Endothelial cell of umbilical vein (primary cell): ENCODE data around the gene SIM1.

ENCODE experiments used
- CTCF ChIP-seq, 2 donors: IDR thresholded peaks; 1 replicate in 1 of 2; 2 replicates in 1 of 2; pipeline ENCODE4 v1.5.1; 2011; ENCODE audit warnings: low read length in 2 of 2, mild to moderate bottlenecking in 2 of 2, moderate library complexity in 2 of 2, control low read depth in 1 of 2, inconsistent platforms in 1 of 2, low read depth in 1 of 2; ENCODE audit not compliant: insufficient read depth in 1 of 2; ENCODE audit errors: extremely low read depth in 1 of 2
- EZH2 ChIP-seq: IDR thresholded peaks from 2 replicates; pipeline ENCODE4 v1.6.1; 2012; ENCODE audit warnings: borderline replicate concordance, low read depth, mild to moderate bottlenecking, moderate library complexity, low read length, inconsistent platforms; ENCODE audit not compliant: severe bottlenecking
- JUN ChIP-seq: IDR thresholded peaks from 2 replicates; pipeline ENCODE4 v1.6.1; 2011; ENCODE audit warnings: borderline replicate concordance, low read depth; ENCODE audit not compliant: insufficient read length, insufficient read depth
- POLR2A ChIP-seq: IDR thresholded peaks from 2 replicates; pipeline ENCODE4 v1.6.1; 2012; ENCODE audit warnings: low read depth, mild to moderate bottlenecking, control low read depth, low read length
- POLR2AphosphoS5 ChIP-seq: IDR thresholded peaks from 2 replicates; pipeline ENCODE4 v1.6.1; 2012; ENCODE audit warnings: low read depth, mild to moderate bottlenecking, control low read depth, low read length, moderate library complexity; ENCODE audit not compliant: insufficient read depth

DNA sequence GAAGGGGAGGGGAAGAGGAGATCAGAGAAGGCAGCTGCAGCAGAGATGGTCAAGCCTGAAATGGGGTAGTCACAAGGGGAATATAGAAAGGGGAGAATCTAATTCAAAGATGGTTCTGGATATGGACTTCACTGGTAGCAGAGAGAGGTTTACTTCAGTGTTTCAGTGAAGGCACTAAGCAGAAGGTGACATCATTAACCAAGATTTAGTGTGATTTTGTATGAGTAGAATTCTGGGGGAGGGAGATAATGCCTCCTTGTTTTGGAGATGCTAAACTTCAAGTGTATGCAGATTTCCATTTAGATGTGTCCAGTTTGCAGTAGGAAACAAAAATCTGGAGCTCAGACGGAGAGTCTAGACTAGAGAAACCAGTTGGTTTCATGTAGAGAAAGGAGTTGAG lies 13.1 kb downstream of the SIM1 start:
- no peak for TF ChIP-seq EZH2
- no peak for TF ChIP-seq CTCF (IDR thresholded peaks at IDR 0.05; ENCODE audit: extremely low read depth in 1 of 2, insufficient read depth in 1 of 2, low read depth in 1 of 2, low read length in 2 of 2)
- TF ChIP-seq POLR2A, result no peak
- TF ChIP-seq JUN, result no peak
- TF ChIP-seq POLR2AphosphoS5, result no peak
